Sigmoid colon (tissue), 4 donors: ENCODE results near the gene DICER1.

Experiments used
- EP300 ChIP-seq, 4 donors: sonication (generic); formaldehyde crosslinking; IDR thresholded peaks; one replicate each; pipeline ENCODE4 v1.6.1; 2017; ENCODE audit warnings: antibody characterized with exemption in 4 of 4
- TF ChIP-seq, protein P1 (sequence below), 4 experiments: fragments of 450-650 bp in 3 of 4; fragments of 200-600 bp in 1 of 4; IDR thresholded peaks; one replicate each; pipeline ENCODE4 v1.5.1; 2016 to 2019; ENCODE audit warnings: antibody characterized with exemption in 4 of 4, mild to moderate bottlenecking in 3 of 4, moderate library complexity in 2 of 4

DNA sequence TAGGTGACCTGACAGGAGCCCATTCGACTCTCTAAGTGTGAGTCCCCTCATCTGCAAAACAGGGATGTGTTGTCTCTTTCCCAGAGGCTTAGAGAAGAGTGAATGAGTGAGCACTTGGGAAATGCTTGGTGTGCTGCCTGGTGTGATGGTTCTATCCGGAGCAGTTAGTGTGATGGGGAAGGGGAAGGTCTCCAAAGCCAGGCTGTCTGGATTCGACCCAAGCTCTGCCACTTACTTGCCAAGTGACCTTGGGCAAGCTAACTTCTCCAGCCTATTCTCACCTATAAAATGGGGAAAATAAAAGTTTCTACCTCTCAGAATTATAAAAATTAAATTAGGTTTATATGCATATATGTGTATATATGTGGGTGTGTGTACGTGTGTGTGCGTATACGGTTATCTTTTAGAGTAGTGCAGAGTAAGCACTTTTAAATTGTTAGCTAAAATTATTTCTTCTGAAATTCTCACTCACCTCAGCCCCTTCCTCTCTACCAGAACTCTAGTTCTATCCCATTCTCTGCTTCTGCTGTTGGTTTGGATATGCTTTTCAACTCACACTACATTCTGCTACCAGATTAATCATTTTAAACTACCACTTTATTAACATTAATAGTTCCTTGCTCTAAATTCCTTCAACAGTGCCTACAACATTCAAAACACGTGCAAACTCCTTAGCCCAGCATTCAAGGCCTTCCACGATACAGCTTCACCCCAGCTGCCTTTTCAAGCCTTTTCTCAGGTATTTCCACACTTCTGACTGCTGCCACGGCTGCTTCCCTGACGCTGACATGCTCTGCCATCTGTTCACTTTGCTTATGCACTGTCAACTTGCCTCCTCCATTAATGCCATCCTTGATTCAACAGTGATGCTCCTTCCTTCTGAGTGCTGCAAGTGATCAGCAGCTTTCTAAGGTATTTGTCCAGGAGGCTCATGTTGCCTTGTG, 55.3 kb downstream of the DICER1 start:
- TF ChIP-seq, protein P1, sequence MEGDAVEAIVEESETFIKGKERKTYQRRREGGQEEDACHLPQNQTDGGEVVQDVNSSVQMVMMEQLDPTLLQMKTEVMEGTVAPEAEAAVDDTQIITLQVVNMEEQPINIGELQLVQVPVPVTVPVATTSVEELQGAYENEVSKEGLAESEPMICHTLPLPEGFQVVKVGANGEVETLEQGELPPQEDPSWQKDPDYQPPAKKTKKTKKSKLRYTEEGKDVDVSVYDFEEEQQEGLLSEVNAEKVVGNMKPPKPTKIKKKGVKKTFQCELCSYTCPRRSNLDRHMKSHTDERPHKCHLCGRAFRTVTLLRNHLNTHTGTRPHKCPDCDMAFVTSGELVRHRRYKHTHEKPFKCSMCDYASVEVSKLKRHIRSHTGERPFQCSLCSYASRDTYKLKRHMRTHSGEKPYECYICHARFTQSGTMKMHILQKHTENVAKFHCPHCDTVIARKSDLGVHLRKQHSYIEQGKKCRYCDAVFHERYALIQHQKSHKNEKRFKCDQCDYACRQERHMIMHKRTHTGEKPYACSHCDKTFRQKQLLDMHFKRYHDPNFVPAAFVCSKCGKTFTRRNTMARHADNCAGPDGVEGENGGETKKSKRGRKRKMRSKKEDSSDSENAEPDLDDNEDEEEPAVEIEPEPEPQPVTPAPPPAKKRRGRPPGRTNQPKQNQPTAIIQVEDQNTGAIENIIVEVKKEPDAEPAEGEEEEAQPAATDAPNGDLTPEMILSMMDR (IDR thresholded peaks at IDR 0.05) = no peak
- TF ChIP-seq EP300 (IDR thresholded peaks at IDR 0.05) = no peak
